Epidermal melanocyte (primary cell): ENCODE measurements around the gene PLEKHG3.

Source experiments
- DNase-seq: peaks from one replicate; pipeline ENCODE4 v3.0.0; 2011; ENCODE audit warnings: low spot score; ENCODE audit not compliant: insufficient read length

PLEKHG3 gene

GRCh38 chr14:64779472-64779871 lies 75.2 kb downstream of the PLEKHG3 start:
- no peak for DNase-seq

- DNase-seq = no peak
Observed at GRCh38 chr14:64782196-64782595, 78.0 kb downstream of the PLEKHG3 start.

GRCh38 chr14:64784006-64784405 lies 79.8 kb downstream of the PLEKHG3 start:
- DNase-seq = no peak

GRCh38 chr14:64786296-64787149 lies 82.3 kb downstream of the PLEKHG3 start:
- no peak for DNase-seq

GRCh38 chr14:64787619-64788018 lies 83.4 kb downstream of the PLEKHG3 start:
- no peak for DNase-seq

- peak; percentile 44 for DNase-seq
Observed at GRCh38 chr14:64788706-64789105, 84.5 kb downstream of the PLEKHG3 start.

- DNase-seq = no peak
Observed at GRCh38 chr14:64789696-64790095, 85.5 kb downstream of the PLEKHG3 start.

GRCh38 chr14:64790478-64790877 lies 86.3 kb downstream of the PLEKHG3 start:
- no peak for DNase-seq

- DNase-seq = no peak
Observed at GRCh38 chr14:64792231-64792630, 88.0 kb downstream of the PLEKHG3 start.

GRCh38 chr14:64792871-64793560 lies 88.8 kb downstream of the PLEKHG3 start:
- no peak for DNase-seq

GRCh38 chr14:64795211-64795610 lies 91.0 kb downstream of the PLEKHG3 start:
- DNase-seq = no peak

- DNase-seq = no peak
Observed at GRCh38 chr14:64795921-64796320, 91.7 kb downstream of the PLEKHG3 start.

GRCh38 chr14:64796369-64796768 lies 92.1 kb downstream of the PLEKHG3 start:
- no peak for DNase-seq

GRCh38 chr14:64799555-64799954 lies 95.3 kb downstream of the PLEKHG3 start:
- DNase-seq = no peak
